HEK293 (cell line): ENCODE results near the gene ITGA7.
A peak's percentile ranks its signal among the peaks of the same experiment; 100 is the strongest.

Experiments used
- CTCF ChIP-seq: fragments of 450-650 bp; formaldehyde crosslinking; IDR thresholded peaks from 2 replicates; pipeline ENCODE4 v1.5.1; 2016; ENCODE audit warnings: missing biosample characterization, missing genetic modification characterization
- IKZF3 ChIP-seq: fragments of 450-650 bp; IDR thresholded peaks from 2 replicates; pipeline ENCODE4 v1.5.0; 2018; ENCODE audit warnings: missing biosample characterization, mild to moderate bottlenecking, missing genetic modification characterization, moderate library complexity
- PRDM4 ChIP-seq: fragments of 450-650 bp; formaldehyde crosslinking; IDR thresholded peaks from 2 replicates; pipeline ENCODE4 v1.5.1; 2017; ENCODE audit warnings: missing biosample characterization, missing genetic modification characterization
- SP2 ChIP-seq: fragments of 450-650 bp; formaldehyde crosslinking; IDR thresholded peaks from 2 replicates; pipeline ENCODE4 v1.5.1; 2016; ENCODE audit warnings: missing biosample characterization, missing genetic modification characterization
- SP3 ChIP-seq: fragments of 450-650 bp; formaldehyde crosslinking; IDR thresholded peaks from 2 replicates; pipeline ENCODE4 v1.5.1; 2016; ENCODE audit warnings: missing biosample characterization, missing genetic modification characterization
- ZBTB10 ChIP-seq: fragments of 450-650 bp; formaldehyde crosslinking; IDR thresholded peaks from 2 replicates; pipeline ENCODE4 v1.5.1; 2016; ENCODE audit warnings: missing biosample characterization, missing genetic modification characterization
- ZBTB20 ChIP-seq: fragments of 450-650 bp; formaldehyde crosslinking; IDR thresholded peaks from 2 replicates; pipeline ENCODE4 v1.5.1; 2016; ENCODE audit warnings: missing biosample characterization, missing genetic modification characterization
- ZBTB44 ChIP-seq: fragments of 450-650 bp; IDR thresholded peaks from 2 replicates; pipeline ENCODE4 v1.5.1; 2018; ENCODE audit warnings: missing biosample characterization, mild to moderate bottlenecking, missing genetic modification characterization
- ZBTB8A ChIP-seq: fragments of 450-650 bp; formaldehyde crosslinking; IDR thresholded peaks from 2 replicates; pipeline ENCODE4 v1.5.1; 2016; ENCODE audit warnings: missing biosample characterization, missing genetic modification characterization
- ZFP3 ChIP-seq: fragments of 450-650 bp; formaldehyde crosslinking; IDR thresholded peaks from 2 replicates; pipeline ENCODE4 v1.5.1; 2016; ENCODE audit warnings: low read depth, missing biosample characterization, missing genetic modification characterization
- ZFP69B ChIP-seq: fragments of 450-650 bp; formaldehyde crosslinking; IDR thresholded peaks from 2 replicates; pipeline ENCODE4 v1.5.1; 2016; ENCODE audit warnings: missing biosample characterization, missing genetic modification characterization
- ZNF138 ChIP-seq: fragments of 450-650 bp; formaldehyde crosslinking; IDR thresholded peaks from 2 replicates; pipeline ENCODE4 v1.5.1; 2016; ENCODE audit warnings: missing biosample characterization, missing genetic modification characterization, borderline replicate concordance
- ZNF140 ChIP-seq: fragments of 450-650 bp; formaldehyde crosslinking; IDR thresholded peaks from 2 replicates; pipeline ENCODE4 v1.5.1; 2016; ENCODE audit warnings: missing biosample characterization, missing genetic modification characterization
- ZNF174 ChIP-seq: fragments of 450-650 bp; formaldehyde crosslinking; IDR thresholded peaks from 2 replicates; pipeline ENCODE4 v1.5.0; 2017; ENCODE audit warnings: missing biosample characterization, mild to moderate bottlenecking, missing genetic modification characterization
- ZNF214 ChIP-seq: fragments of 450-650 bp; formaldehyde crosslinking; IDR thresholded peaks from 2 replicates; pipeline ENCODE4 v1.5.1; 2017; ENCODE audit warnings: missing biosample characterization, mild to moderate bottlenecking, missing genetic modification characterization, borderline replicate concordance
- ZNF571 ChIP-seq: fragments of 450-650 bp; formaldehyde crosslinking; IDR thresholded peaks from 2 replicates; pipeline ENCODE4 v1.5.0; 2017; ENCODE audit warnings: missing biosample characterization, missing genetic modification characterization
- ZNF843 ChIP-seq: fragments of 450-650 bp; formaldehyde crosslinking; IDR thresholded peaks from 2 replicates; pipeline ENCODE4 v1.5.1; 2016; ENCODE audit warnings: missing biosample characterization, missing genetic modification characterization
- TF ChIP-seq, protein P1 (sequence below): fragments of 450-650 bp; IDR thresholded peaks from 2 replicates; pipeline ENCODE4 v1.5.1; 2018; ENCODE audit warnings: missing biosample characterization, missing genetic modification characterization
- TF ChIP-seq, protein P2 (sequence below): fragments of 450-650 bp; formaldehyde crosslinking; IDR thresholded peaks from 2 replicates; pipeline ENCODE4 v1.5.1; 2017; ENCODE audit warnings: missing biosample characterization, missing genetic modification characterization
- TF ChIP-seq, protein P3 (sequence below): fragments of 450-650 bp; formaldehyde crosslinking; IDR thresholded peaks from 2 replicates; pipeline ENCODE4 v1.5.1; 2016; ENCODE audit warnings: missing biosample characterization, missing genetic modification characterization
- TF ChIP-seq, protein P4 (sequence below): fragments of 450-650 bp; formaldehyde crosslinking; IDR thresholded peaks from 2 replicates; pipeline ENCODE4 v1.5.1; 2017; ENCODE audit warnings: missing biosample characterization, missing genetic modification characterization
- TF ChIP-seq, protein P5 (sequence below): fragments of 450-650 bp; formaldehyde crosslinking; IDR thresholded peaks from 2 replicates; pipeline ENCODE4 v1.5.1; 2016; ENCODE audit warnings: missing biosample characterization, missing genetic modification characterization, low read depth

Gene ITGA7

GRCh38 chr12:55742719-55743405, 35.2 kb upstream of the ITGA7 start, which contains the start of gene GDF11 (continued):
- TF ChIP-seq, protein P1, sequence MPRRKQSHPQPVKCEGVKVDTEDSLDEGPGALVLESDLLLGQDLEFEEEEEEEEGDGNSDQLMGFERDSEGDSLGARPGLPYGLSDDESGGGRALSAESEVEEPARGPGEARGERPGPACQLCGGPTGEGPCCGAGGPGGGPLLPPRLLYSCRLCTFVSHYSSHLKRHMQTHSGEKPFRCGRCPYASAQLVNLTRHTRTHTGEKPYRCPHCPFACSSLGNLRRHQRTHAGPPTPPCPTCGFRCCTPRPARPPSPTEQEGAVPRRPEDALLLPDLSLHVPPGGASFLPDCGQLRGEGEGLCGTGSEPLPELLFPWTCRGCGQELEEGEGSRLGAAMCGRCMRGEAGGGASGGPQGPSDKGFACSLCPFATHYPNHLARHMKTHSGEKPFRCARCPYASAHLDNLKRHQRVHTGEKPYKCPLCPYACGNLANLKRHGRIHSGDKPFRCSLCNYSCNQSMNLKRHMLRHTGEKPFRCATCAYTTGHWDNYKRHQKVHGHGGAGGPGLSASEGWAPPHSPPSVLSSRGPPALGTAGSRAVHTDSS (tag by site-specific recombination) = no peak
- TF ChIP-seq, protein P2, sequence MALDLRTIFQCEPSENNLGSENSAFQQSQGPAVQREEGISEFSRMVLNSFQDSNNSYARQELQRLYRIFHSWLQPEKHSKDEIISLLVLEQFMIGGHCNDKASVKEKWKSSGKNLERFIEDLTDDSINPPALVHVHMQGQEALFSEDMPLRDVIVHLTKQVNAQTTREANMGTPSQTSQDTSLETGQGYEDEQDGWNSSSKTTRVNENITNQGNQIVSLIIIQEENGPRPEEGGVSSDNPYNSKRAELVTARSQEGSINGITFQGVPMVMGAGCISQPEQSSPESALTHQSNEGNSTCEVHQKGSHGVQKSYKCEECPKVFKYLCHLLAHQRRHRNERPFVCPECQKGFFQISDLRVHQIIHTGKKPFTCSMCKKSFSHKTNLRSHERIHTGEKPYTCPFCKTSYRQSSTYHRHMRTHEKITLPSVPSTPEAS = no peak
- TF ChIP-seq PRDM4 (0 out of 2 replicates have a peak, but pooled peaks have one; percentile 14), ZNF571 (tag by site-specific recombination) (no peak), IKZF3 (tag by site-specific recombination) (peak; percentile 63; the same call in 1 of the 2 replicates), ZBTB8A (tag by site-specific recombination) (peak; percentile 22; the same call in 1 of the 2 replicates), ZFP3 (no peak), ZNF174 (tag by site-specific recombination) (no peak), CTCF (tag by site-specific recombination) (peak; percentile 29; the same call in 1 of the 2 replicates), ZNF214 (tag by site-specific recombination) (no peak), ZBTB20 (tag by site-specific recombination) (peak; percentile 34; the same call in 1 of the 2 replicates), ZNF843 (tag by site-specific recombination) (peak; percentile 55; the same call in 1 of the 2 replicates), ZFP69B (peak; percentile 69), ZBTB10 (tag by site-specific recombination) (peak; percentile 80), SP3 (tag by site-specific recombination) (peak; percentile 51), ZNF138 (tag by site-specific recombination) (no peak), ZNF140 (tag by site-specific recombination) (no peak), ZBTB44 (tag by site-specific recombination) (no peak), SP2 (tag by site-specific recombination) (peak; percentile 56)
- TF ChIP-seq, protein P3, sequence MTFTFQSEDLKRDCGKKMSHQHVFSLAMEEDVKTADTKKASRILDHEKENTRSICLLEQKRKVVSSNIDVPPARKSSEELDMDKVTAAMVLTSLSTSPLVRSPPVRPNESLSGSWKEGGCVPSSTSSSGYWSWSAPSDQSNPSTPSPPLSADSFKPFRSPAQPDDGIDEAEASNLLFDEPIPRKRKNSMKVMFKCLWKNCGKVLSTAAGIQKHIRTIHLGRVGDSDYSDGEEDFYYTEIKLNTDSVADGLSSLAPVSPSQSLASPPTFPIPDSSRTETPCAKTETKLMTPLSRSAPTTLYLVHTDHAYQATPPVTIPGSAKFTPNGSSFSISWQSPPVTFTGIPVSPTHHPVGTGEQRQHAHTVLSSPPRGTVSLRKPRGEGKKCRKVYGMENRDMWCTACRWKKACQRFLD (tag by site-specific recombination) = no peak
- TF ChIP-seq, protein P4, sequence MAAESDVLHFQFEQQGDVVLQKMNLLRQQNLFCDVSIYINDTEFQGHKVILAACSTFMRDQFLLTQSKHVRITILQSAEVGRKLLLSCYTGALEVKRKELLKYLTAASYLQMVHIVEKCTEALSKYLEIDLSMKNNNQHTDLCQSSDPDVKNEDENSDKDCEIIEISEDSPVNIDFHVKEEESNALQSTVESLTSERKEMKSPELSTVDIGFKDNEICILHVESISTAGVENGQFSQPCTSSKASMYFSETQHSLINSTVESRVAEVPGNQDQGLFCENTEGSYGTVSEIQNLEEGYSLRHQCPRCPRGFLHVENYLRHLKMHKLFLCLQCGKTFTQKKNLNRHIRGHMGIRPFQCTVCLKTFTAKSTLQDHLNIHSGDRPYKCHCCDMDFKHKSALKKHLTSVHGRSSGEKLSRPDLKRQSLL = peak; percentile 79; the same call in 1 of the 2 replicates
- TF ChIP-seq, protein P5, sequence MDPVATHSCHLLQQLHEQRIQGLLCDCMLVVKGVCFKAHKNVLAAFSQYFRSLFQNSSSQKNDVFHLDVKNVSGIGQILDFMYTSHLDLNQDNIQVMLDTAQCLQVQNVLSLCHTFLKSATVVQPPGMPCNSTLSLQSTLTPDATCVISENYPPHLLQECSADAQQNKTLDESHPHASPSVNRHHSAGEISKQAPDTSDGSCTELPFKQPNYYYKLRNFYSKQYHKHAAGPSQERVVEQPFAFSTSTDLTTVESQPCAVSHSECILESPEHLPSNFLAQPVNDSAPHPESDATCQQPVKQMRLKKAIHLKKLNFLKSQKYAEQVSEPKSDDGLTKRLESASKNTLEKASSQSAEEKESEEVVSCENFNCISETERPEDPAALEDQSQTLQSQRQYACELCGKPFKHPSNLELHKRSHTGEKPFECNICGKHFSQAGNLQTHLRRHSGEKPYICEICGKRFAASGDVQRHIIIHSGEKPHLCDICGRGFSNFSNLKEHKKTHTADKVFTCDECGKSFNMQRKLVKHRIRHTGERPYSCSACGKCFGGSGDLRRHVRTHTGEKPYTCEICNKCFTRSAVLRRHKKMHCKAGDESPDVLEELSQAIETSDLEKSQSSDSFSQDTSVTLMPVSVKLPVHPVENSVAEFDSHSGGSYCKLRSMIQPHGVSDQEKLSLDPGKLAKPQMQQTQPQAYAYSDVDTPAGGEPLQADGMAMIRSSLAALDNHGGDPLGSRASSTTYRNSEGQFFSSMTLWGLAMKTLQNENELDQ (tag by site-specific recombination) = no peak
